Ecto neural progenitor cell (in vitro differentiated cells): Measurements from ENCODE around the gene CADPS.

Experiments used
- DNase-seq: peaks from one replicate; pipeline ENCODE4 v3.0.0-alpha.2; 2018; ENCODE audit warnings: low spot score

CADPS gene

GRCh38 chr3:62433396-62433795 is 441.8 kb downstream of the CADPS start:
- no peak for DNase-seq

GRCh38 chr3:62421207-62421606 is 454.0 kb downstream of the CADPS start:
- no peak for DNase-seq

GRCh38 chr3:62416144-62416543 is 459.1 kb downstream of the CADPS start:
- DNase-seq, result no peak

DNA sequence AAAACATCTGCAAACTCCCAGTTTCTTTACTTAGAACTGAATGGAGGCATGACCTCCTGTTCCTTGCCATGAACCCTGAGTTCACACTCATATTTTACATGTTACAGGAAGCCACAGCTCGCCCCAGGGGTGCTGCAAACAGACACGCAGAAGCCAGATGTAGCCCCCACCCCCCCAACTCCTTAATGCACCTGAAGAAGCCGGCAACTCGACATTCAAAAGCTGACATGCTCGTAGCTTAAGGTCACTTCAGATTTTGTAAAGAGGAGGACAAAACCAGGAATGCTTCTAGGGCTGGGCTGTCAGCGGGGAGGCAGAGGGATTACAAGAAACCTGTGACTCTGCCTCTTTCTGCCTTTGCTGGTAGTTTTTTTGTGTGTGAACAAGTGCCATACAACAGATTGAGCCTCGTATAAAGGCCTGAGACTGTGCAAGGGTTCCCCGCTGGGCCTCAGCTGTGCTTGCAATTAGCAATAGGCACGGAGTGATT is 459.9 kb downstream of the CADPS start:
- DNase-seq, result peak; percentile 87

DNA sequence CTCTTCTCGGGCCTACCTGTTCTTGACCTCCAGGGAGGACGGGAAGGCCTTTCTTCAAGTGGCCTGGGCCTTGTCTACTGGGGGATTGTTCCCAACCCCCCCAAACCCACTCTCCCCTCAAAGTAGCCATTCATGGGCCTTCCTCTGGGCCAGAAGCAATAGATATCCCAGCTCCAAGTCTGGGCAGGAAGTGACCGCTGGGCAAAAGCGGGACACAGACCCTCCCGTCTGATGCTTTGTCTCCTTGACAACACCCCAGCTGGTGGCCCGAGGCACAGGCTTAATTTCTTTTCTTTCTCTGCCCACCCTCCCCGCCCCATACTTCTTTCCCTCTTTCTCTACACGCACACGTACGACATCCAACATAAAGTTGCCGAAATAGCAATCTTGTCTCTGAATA is 460.4 kb downstream of the CADPS start:
- peak; percentile 82 for DNase-seq

DNA sequence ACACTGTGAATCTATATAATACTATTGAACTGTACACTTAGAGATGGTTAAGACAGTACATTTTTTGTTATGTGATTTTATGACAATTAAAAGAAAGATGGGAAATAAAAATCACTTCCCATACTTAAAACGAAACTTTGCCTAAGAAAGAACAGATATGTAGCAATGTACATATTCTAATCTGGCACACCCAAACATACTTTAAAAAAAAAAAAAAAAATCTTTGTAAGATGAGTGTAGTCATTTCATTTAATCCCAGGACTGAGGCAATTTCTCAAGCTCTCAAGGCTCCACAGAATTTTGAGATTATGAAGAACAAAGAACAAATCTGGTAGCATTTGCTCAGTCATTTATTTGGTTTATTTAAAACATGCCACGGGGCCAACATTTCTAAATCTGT is 461.5 kb downstream of the CADPS start:
- no peak for DNase-seq

DNA sequence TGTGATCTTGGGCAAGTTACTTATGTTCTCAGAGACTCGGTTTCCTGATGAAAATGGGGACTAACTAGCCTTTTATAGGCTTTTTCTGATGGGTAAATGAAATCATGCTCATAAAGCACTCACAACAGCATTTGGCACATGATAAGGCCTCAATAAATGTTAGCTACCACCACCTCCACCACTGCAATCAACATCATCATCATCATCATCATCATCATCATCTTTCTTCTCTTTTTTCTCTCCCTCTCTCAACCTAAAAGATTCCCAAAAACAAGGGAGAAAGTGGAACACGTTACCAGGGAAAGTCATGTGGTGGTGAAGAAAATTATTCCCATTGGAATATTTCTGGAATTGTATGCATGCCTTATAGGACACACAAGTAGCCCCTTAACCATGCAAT is 468.3 kb downstream of the CADPS start:
- DNase-seq, result no peak

DNA sequence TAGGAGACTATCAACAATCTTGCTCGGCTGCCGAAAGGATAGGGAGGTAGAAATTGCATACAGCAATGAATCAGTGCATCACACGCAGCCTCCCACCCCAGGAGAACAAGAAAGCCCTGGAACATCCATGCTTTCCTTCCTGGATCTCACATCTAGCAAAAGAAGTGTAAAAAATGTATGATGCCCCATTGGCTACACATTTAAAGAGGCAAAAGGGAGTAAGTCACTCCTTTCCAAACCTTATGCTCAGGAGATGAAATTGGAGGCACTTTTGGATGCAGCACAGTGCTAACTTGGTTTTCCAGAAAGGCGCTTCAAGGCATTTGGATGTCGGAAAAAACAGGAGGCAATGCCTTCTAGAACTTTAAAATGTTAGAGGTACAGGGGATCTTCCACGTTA is 469.6 kb downstream of the CADPS start:
- DNase-seq, result no peak

- no peak for DNase-seq
Measured at GRCh38 chr3:62405135-62405534, 470.1 kb downstream of the CADPS start.

- no peak for DNase-seq
Measured at GRCh38 chr3:62404321-62404720, 470.9 kb downstream of the CADPS start.

- DNase-seq, result no peak
Measured at GRCh38 chr3:62403765-62404164, 471.5 kb downstream of the CADPS start.

- no peak for DNase-seq
Measured at GRCh38 chr3:62392626-62393292, 482.5 kb downstream of the CADPS start.

GRCh38 chr3:62387251-62387650 is 488.0 kb downstream of the CADPS start:
- no peak for DNase-seq

- DNase-seq, result peak; percentile 68
Measured at GRCh38 chr3:62379321-62379798, 495.9 kb downstream of the CADPS start.

- no peak for DNase-seq
Measured at GRCh38 chr3:62378921-62379320, 496.3 kb downstream of the CADPS start.

- peak; percentile 77 for DNase-seq
Measured at GRCh38 chr3:62378311-62378789, 496.9 kb downstream of the CADPS start.

DNA sequence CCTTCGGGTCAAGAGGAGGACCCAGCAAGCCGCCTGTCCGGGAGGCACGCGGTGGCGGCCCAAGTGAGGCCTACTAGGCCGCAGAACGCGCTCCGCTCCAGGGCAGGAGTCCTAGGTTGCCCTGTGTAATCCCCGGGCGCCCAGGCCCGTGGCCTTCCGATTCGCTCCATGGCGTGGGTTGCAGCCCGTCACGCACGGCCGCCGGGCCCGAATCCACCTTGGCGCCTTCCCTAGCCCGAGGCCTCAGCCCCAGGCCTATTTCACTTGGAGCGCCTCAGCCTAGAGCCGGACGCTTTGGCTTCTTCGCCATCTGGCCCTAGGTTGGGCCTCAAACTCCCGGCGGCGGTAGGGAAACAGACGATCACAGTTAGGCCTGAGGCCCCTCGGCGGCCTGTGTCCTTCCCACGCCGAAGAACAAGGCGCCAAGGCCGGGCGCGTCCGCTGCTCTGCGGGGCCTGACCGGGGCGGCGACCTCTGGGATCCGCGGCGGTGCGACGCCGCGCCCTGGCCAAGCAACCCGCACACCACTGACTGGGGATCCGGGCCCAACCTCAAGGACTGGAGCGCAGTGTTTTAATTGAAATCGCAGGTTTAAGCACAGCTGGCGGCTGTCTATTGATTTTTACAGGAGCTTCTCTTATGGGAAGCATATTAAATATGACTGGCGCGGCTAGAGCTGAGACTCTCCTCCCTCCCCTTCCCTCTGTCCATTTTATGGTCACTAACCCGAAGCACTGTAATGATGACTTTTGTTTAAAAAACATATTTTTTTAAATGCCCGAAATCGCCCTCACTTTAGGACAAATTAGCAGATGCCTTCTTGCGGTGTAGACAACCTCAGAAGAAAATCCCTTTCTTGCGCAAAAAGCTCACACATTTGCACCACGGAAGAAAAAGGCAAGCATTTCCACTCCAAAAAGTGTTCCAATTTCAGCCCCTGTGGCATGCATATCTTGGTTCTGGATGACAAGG is 498.0 kb downstream of the CADPS start:
- DNase-seq, result peak; percentile 71

DNA sequence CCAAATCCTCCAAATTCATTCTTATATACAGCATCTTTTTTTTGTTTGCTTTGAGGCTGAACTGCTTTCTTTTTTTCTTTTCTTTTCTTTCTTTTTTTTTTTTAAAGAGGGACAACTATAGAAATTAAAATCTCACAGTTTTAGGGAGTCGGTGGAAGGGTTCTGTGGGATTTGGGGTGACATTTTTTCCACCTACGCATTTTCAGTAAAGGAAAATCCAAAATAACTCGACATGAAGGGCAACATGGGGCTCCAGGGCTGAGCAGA is 498.8 kb downstream of the CADPS start:
- no peak for DNase-seq

GRCh38 chr3:62375655-62376453 is 499.4 kb downstream of the CADPS start:
- no peak for DNase-seq

DNA sequence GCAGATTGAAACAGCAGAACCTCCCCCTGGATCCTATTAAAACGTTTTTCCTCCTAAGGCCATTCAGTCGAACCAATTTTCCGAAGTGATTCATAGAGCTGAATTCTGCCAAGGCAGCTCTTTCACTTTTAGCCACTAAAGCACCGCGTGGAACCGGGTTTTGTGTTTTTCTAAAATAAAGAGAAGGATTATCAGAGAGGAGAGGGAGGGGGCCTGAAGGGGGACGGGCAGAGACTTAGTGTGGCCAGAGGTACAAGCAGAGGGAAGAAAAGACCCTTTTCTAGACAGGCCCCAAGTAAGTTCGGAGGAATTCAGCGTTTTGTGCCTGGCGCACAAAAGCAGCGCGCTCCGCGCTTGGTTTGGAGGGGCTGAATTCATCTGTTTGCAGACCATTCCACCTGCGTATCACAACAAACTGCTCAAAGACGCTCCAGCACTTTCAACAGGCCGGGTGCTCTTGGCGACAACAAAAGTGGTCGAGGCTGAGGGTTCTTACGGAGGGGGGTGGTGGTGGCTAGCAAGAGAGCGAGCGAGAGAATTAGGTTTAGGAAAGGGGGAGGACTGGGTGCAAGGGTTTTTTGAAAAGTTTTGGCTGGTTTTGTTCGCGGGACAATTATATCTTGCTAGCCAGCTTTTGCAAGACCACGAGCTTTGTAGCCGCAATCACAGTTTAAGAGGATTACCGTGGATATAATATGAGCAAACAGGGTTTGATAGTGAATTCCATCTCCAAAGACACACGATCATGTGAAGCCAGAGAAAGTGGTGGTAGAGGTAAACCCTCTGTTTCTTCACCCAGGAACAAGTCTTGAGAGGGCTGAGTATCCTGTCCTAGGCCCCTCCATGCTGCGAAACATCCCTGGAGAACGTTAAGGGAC is 500.6 kb downstream of the CADPS start:
- peak; percentile 61 for DNase-seq

DNA sequence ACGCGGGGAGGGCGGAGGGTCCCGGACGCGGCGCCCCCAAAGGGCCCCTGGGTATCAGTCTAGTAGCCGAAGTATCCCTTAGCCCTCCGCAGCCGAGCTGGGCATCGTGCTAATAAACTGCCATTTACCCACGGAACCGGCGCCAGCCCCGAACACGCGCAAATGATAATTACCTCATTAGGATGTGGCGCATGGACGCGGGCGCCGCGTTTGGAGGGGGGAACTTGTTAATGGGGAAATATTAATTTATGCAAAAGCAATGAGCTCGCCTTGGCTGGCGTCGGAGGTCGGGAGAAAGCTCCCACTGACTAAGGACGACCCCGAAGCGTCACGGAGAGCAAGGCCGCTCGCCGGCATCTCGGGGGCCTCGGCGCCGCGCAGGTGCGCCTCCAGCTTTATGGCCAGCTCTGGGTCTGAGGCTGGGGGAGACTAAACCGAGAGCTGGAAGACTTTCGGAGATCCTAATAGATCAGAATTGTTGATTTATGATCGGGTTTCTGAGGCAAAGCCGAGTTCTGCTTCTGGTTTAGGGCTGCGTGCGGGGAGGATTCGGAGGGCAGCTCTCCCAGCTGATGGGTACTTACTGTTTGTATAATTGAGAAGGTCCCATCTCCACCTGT is 501.4 kb downstream of the CADPS start:
- DNase-seq, result peak; percentile 61
